Diencephalon (tissue), 1 donor: ENCODE data around the gene HOXA6. TPM values are rescaled to one million over a fixed set of nuclear protein-coding genes. Genes with fewer than 3 reads are reported as not detected.

ENCODE experiments used
- total RNA-seq: library from RNA; depleted of rRNA; stranded (reverse); fragments of >200 nt; gene quantifications from one replicate; pipeline ENCODE4 v1.2.3, GENCODE V29; 2014

HOXA6 gene
- not detected for total RNA-seq

GRCh38 chr7:27147199-27148030, at the start of gene HOXA6:
Gene HOXA6, minus strand, starts transcription at chr7:27147774. Its CDS starts 25 bp downstream, at chr7:27147749.

GRCh38 chr7:27185013-27185853, 37.7 kb upstream of the HOXA6 start, which contains the start of gene HOXA11:
Gene HOXA11, minus strand, starts transcription at chr7:27185232. Its CDS starts 88 bp downstream, at chr7:27185144.

GRCh38 chr7:27173956-27174873, 26.6 kb upstream of the HOXA6 start, which contains the start of gene HOXA10:
Gene HOXA10, minus strand, starts transcription at chr7:27174320. Its CDS starts 14 bp downstream, at chr7:27174306.

GRCh38 chr7:27165089-27165995, 17.8 kb upstream of the HOXA6 start, which contains the start of gene HOXA9:
Gene HOXA9, minus strand, starts transcription at chr7:27165537. Its CDS starts 80 bp downstream, at chr7:27165457.

GRCh38 chr7:27156508-27156898, 8.9 kb upstream of the HOXA6 start, which contains the start of gene HOXA7:
Gene HOXA7, minus strand, starts transcription at chr7:27156675. Its CDS starts 130 bp downstream, at chr7:27156545.

GRCh38 chr7:27151931-27152815, 4.6 kb upstream of the HOXA6 start, which contains the start of gene HOXA3:
Gene HOXA3, minus strand, starts transcription at chr7:27152583. Its CDS starts 41,943 bp downstream, at chr7:27110640.

GRCh38 chr7:27143023-27143949, 4.3 kb downstream of the HOXA6 start, which contains the start of gene HOXA5:
Gene HOXA5, minus strand, starts transcription at chr7:27143681. Its CDS starts 74 bp downstream, at chr7:27143607.

GRCh38 chr7:27130540-27131389, 16.8 kb downstream of the HOXA6 start, which contains the start of gene HOXA4:
Gene HOXA4, minus strand, starts transcription at chr7:27130757. Its CDS starts 24 bp downstream, at chr7:27130733.

GRCh38 chr7:27102581-27103442, 44.8 kb downstream of the HOXA6 start, which contains the start of gene HOXA2:
Gene HOXA2, minus strand, starts transcription at chr7:27102683. Its CDS starts 183 bp downstream, at chr7:27102500.

GRCh38 chr7:27095897-27096767, 51.4 kb downstream of the HOXA6 start, which contains the start of gene HOXA1:
Gene HOXA1, minus strand, starts transcription at chr7:27096000. Its CDS starts 88 bp downstream, at chr7:27095912.

